GM21360 (cell line): ENCODE data around the gene DNM1.

Source experiments
- ATAC-seq: cut with Tn5 transposase; IDR thresholded peaks from one replicate; pipeline ENCODE4 v1.9.1; 2021; ENCODE audit warnings: mild to moderate bottlenecking, moderate library complexity; ENCODE audit not compliant: unreplicated experiment

Gene DNM1

GRCh38 chr9:128203024-128203706, at the start of gene DNM1:
TSS of gene DNM1 (plus strand) at chr9:128203379. CDS start at chr9:128203471, 92 bp downstream.
- no peak for ATAC-seq

GRCh38 chr9:128153947-128154695, 49.1 kb upstream of the DNM1 start:
- no peak for ATAC-seq

- no peak for ATAC-seq
Measured at GRCh38 chr9:128155736-128156500, 47.3 kb upstream of the DNM1 start.

GRCh38 chr9:128159522-128159783, 43.7 kb upstream of the DNM1 start:
- ATAC-seq, result no peak

GRCh38 chr9:128159784-128160602, 43.2 kb upstream of the DNM1 start, which contains the start of gene BBLN:
TSS of gene BBLN (plus strand) at chr9:128160265. CDS start at chr9:128160408, 143 bp downstream.
- peak; percentile 67 for ATAC-seq

GRCh38 chr9:128160603-128160987, 42.6 kb upstream of the DNM1 start:
- ATAC-seq, result no peak

GRCh38 chr9:128161215-128161902, 41.8 kb upstream of the DNM1 start:
- no peak for ATAC-seq

GRCh38 chr9:128162215-128163026, 40.8 kb upstream of the DNM1 start:
- no peak for ATAC-seq

- ATAC-seq, result no peak
Measured at GRCh38 chr9:128163027-128163515, 40.1 kb upstream of the DNM1 start.

GRCh38 chr9:128163523-128164306, 39.5 kb upstream of the DNM1 start:
- ATAC-seq, result no peak

GRCh38 chr9:128164307-128164885, 38.8 kb upstream of the DNM1 start:
- no peak for ATAC-seq

GRCh38 chr9:128166169-128166568, 37.0 kb upstream of the DNM1 start:
- ATAC-seq, result no peak

- no peak for ATAC-seq
Measured at GRCh38 chr9:128167209-128167608, 36.0 kb upstream of the DNM1 start.

GRCh38 chr9:128168731-128169308, 34.4 kb upstream of the DNM1 start:
- ATAC-seq, result no peak

- no peak for ATAC-seq
Measured at GRCh38 chr9:128169492-128169891, 33.7 kb upstream of the DNM1 start.

GRCh38 chr9:128169925-128170324, 33.3 kb upstream of the DNM1 start:
- ATAC-seq, result no peak

- ATAC-seq, result no peak
Measured at GRCh38 chr9:128174062-128174461, 29.1 kb upstream of the DNM1 start.

- no peak for ATAC-seq
Measured at GRCh38 chr9:128175102-128175563, 28.0 kb upstream of the DNM1 start.
